Testis (tissue), 3 donors: Measurements from ENCODE around the gene COL4A3. TPM values are rescaled to one million over a fixed set of nuclear protein-coding genes. Genes with fewer than 3 reads are reported as not detected.
A peak's percentile ranks its signal among the peaks of the same experiment; 100 is the strongest.

Source experiments
- DNase-seq: peaks from one replicate; pipeline ENCODE4 v3.0.0-alpha.2; 2019
- H3K27ac ChIP-seq, 2 donors: fragments of 200-600 bp; sonication (generic); one replicate each; pipeline ENCODE4 v1.5.1; 2019
- H3K27me3 ChIP-seq: fragments of 200-600 bp; sonication (generic); one replicate; pipeline ENCODE4 v1.5.1; 2019
- H3K36me3 ChIP-seq: fragments of 200-600 bp; sonication (generic); one replicate; pipeline ENCODE4 v1.5.1; 2017; ENCODE audit warnings: low read depth; ENCODE audit errors: missing control alignments
- H3K4me1 ChIP-seq: fragments of 200-600 bp; sonication (generic); one replicate; pipeline ENCODE4 v1.5.1; 2019
- H3K4me3 ChIP-seq, 2 donors: fragments of 200-600 bp; sonication (generic); one replicate each; pipeline ENCODE4 v1.5.1; 2017 to 2019
- H3K9me3 ChIP-seq: fragments of 200-600 bp; sonication (generic); one replicate; pipeline ENCODE4 v1.5.1; 2017
- CTCF ChIP-seq, 3 experiments: fragments of 450-650 bp in 2 of 3; fragments of 200-600 bp in 1 of 3; sonication (generic) in 1 of 3; IDR thresholded peaks; one replicate each; pipeline ENCODE4 v1.5.1; 2016 to 2019; ENCODE audit warnings: antibody characterized with exemption in 3 of 3, mild to moderate bottlenecking in 2 of 3, moderate library complexity in 1 of 3
- POLR2A ChIP-seq: fragments of 450-650 bp; IDR thresholded peaks from one replicate; pipeline ENCODE4 v1.6.1; 2017; ENCODE audit warnings: antibody characterized with exemption, mild to moderate bottlenecking, moderate library complexity
- WGBS, 2 donors: methylation state at CpG; one replicate each; pipeline ENCODE4 v1.1.5; 2018; 5-methylcytosine and 5-hydroxymethylcytosine counted together
- intact Hi-C: fragments of 100-400 bp; cut with DNase I; formaldehyde crosslinking; loops from one replicate; pipeline ENCODE4 v1.15.1; 2023; ENCODE audit warnings: low total_unique reads
- polyA plus RNA-seq: library from polyadenylated mRNA; stranded (reverse); fragments of 350-450 nt; fragmentation: Illumina TruSeq; extraction: RNeasy Lipid Tissue Mini Kit (QIAGEN cat#74804); gene quantifications from one replicate; pipeline ENCODE4 v1.2.3, GENCODE V29; 2014; ENCODE audit warnings: low read depth, low replicate concordance; ENCODE audit not compliant: insufficient read depth
- total RNA-seq, 2 donors: library from RNA; depleted of rRNA; stranded (reverse); fragments of >200 nt; gene quantifications; one replicate each; pipeline ENCODE4 v1.2.3, GENCODE V29; 2016

COL4A3 gene
- total and polyA plus RNA-seq, 3 donors from 2014 or later = 3.7 to 11.0 (median 9.0) TPM

- H3K27me3 ChIP-seq = no peaks in the 10 kb centered on the region
- H3K4me1 ChIP-seq = peaks cover 8% of the 10 kb centered on the region
- peak overlapping the region; percentile 36 to 79 for H3K27ac ChIP-seq
- H3K4me3 ChIP-seq = no peak overlapping the region
- no peaks in the 10 kb centered on the region for H3K9me3 ChIP-seq
- no peaks in the 10 kb centered on the region for H3K36me3 ChIP-seq
- WGBS, 2 donors = 30 to 50% methylated on average over 3 of the region's 3 CpGs
- TF ChIP-seq CTCF (IDR thresholded peaks at IDR 0.05) = no peak
- TF ChIP-seq POLR2A = no peak
- DNase-seq = no peak
- intact Hi-C loops = no loop called here
Measured at GRCh38 chr2:227180770-227181169, 16.3 kb downstream of the COL4A3 start.

- H3K27me3 ChIP-seq = no peaks in the 10 kb centered on the region
- intact Hi-C loops = no loop called here
- no peaks in the 10 kb centered on the region for H3K9me3 ChIP-seq
- no peak overlapping the region for H3K4me3 ChIP-seq
- H3K36me3 ChIP-seq = no peaks in the 10 kb centered on the region
- H3K4me1 ChIP-seq = peaks cover 11% of the 10 kb centered on the region
- no peak for DNase-seq
- TF ChIP-seq CTCF (IDR thresholded peaks at IDR 0.05) = no peak
- TF ChIP-seq POLR2A = no peak
- H3K27ac ChIP-seq = no peak overlapping the region
Measured at GRCh38 chr2:227182765-227183164, 18.3 kb downstream of the COL4A3 start.

GRCh38 chr2:227183657-227184367 lies 19.4 kb downstream of the COL4A3 start:
- Histone ChIP-seq H3K27me3 (no peaks in the 10 kb centered on the region), H3K4me1 (peaks cover 17% of the 10 kb centered on the region), H3K9me3 (no peaks in the 10 kb centered on the region), H3K36me3 (no peaks in the 10 kb centered on the region), H3K4me3 (no peak overlapping the region), H3K27ac (no peak overlapping the region)
- WGBS, 2 donors = 69 to 72% methylated on average over 2 of the region's 2 CpGs
- TF ChIP-seq POLR2A (no peak), CTCF (IDR thresholded peaks at IDR 0.05) (no peak)
- intact Hi-C loops = no loop called here
- no peak for DNase-seq

GRCh38 chr2:227185615-227186232 lies 21.3 kb downstream of the COL4A3 start:
- no peak for DNase-seq
- intact Hi-C loops = no loop called here

More at GRCh38 chr2:227185615-227186232, 21.3 kb downstream of the COL4A3 start:
- no peaks in the 10 kb centered on the region for H3K27me3 ChIP-seq
- no peak overlapping the region for H3K4me3 ChIP-seq
- peaks cover 9% of the 10 kb centered on the region for H3K4me1 ChIP-seq
- 88 to 96% methylated on average over 6 of the region's 6 CpGs for WGBS, 2 donors
- H3K27ac ChIP-seq = peak overlapping the region in 1 of 2 donors; percentile 1
- H3K9me3 ChIP-seq = no peaks in the 10 kb centered on the region
- TF ChIP-seq POLR2A (no peak), CTCF (IDR thresholded peaks at IDR 0.05) (no peak)
- H3K36me3 ChIP-seq = no peaks in the 10 kb centered on the region
